ENCODE results near the gene EFCAB6. TPM values are rescaled to one million over a fixed set of nuclear protein-coding genes. Genes with fewer than 3 reads are reported as not detected.
A peak's percentile ranks its signal among the peaks of the same experiment; 100 is the strongest.

The EFCAB6 gene
- total and polyA plus RNA-seq, 3 donors from 2014 or later = 41.3 to 108 (median 81.5) TPM

DNA sequence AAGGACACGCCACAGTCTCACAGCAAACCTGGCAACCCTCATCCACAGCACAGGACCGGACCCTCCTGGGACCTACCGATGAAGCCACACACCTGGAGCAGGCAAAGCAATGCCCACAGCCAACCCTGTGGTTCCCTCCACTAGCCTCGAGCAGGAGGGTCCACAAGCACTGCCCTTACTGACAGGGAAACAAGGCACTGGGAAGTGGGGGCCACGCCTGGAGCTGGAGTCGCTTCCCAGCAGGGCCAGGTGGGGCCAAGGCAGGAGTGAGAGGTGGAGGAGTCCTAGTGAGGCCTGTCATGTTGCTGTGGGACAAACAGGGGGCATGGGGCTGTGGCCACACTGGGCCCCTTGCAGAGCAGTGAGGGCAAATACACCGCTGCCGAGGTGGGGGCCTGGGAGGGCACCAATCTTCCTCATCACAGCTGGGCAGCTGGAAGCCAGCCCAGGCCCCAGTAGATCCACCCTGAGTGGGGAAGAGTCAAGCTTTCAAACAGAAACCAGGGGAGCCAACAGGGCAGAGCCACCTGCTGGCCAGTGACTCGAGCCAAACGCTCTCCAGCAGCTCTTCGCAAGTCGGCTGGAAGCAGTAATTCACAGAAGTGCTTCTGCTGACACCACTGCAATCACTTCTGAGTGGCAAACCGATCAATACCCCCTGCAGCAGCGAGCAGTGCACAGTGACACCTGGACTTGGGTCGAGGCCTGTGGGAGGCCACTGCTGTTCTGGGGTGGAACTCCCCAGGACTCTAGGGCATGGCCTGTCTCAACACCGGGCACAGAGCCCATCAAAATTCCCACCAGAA lies 36.5 kb upstream of the EFCAB6 start:
- TF ChIP-seq, protein P1, sequence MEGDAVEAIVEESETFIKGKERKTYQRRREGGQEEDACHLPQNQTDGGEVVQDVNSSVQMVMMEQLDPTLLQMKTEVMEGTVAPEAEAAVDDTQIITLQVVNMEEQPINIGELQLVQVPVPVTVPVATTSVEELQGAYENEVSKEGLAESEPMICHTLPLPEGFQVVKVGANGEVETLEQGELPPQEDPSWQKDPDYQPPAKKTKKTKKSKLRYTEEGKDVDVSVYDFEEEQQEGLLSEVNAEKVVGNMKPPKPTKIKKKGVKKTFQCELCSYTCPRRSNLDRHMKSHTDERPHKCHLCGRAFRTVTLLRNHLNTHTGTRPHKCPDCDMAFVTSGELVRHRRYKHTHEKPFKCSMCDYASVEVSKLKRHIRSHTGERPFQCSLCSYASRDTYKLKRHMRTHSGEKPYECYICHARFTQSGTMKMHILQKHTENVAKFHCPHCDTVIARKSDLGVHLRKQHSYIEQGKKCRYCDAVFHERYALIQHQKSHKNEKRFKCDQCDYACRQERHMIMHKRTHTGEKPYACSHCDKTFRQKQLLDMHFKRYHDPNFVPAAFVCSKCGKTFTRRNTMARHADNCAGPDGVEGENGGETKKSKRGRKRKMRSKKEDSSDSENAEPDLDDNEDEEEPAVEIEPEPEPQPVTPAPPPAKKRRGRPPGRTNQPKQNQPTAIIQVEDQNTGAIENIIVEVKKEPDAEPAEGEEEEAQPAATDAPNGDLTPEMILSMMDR (IDR thresholded peaks at IDR 0.05) = peak in 1 of 3 experiments; percentile 24
- TF ChIP-seq POLR2A (IDR thresholded peaks at IDR 0.05) = no peak
- DNase-seq = peak; percentile 44

DNA sequence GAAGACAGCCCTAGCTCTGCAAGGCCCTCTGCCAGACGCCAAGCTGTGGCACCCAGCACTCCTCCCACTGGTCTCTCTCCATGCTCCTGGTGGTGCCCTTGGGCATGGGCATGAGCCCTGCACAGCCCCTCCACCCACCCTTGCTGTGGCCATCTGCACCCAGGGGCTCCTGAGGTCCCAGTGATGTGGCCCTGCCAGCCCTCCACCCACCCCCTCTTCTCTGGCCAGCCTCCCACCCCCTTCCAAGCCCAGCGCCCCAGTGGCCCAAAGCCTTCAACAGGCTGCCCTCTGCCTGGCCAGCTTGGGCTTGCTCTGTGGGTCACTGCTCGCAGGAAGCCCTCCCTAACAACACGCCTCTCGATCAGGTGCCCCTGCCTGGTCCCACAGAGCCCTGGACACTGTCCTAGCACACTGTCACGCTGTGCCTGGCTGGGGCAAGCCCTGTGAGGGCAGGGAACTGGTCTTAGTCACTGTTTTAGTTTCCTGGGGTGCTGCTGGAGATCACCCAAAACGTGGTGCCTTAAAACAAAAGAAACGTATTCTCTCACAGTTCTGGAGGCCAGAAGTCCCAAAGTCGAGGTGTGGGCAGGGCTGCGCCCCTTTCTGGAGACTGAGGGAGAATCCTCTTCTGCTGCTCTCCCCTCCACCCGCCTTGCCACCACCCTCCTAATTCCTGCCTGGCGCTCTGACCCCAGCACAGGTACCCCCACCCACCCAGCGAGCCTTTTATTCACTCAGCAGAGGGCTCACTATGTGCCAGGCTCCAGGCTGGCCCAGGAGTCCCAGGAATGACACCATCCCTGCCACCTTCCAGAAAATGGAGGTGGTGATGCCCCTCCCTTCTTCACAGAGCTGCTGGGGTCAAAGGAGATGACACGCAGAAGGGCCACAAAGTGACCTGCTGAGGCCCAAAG lies 35.5 kb upstream of the EFCAB6 start:
- intact Hi-C loops (cut with DNase I; ENCODE audit: low total_unique reads) = no loop called here
- H3K36me3 ChIP-seq (ENCODE audit: low read depth, missing control alignments) = no peaks in the 10 kb centered on the region
- H3K4me3 ChIP-seq = no peak overlapping the region
- 87 to 94% methylated on average over 12 to 14 of the region's 14 CpGs for WGBS, 2 donors
- no peaks in the 10 kb centered on the region for H3K27me3 ChIP-seq
- H3K4me1 ChIP-seq = no peaks in the 10 kb centered on the region
- H3K9me3 ChIP-seq = no peaks in the 10 kb centered on the region
- DNase-seq = no peak
- TF ChIP-seq, protein P1 (IDR thresholded peaks at IDR 0.05) = no peak
- no peak for TF ChIP-seq POLR2A (IDR thresholded peaks at IDR 0.05)
- no peak overlapping the region for H3K27ac ChIP-seq

More for the DNA sequence above, 36.5 kb upstream of the EFCAB6 start:
- Histone ChIP-seq H3K36me3 (ENCODE audit: low read depth, missing control alignments) (no peaks in the 10 kb centered on the region), H3K27me3 (no peaks in the 10 kb centered on the region), H3K27ac (no peak overlapping the region), H3K9me3 (no peaks in the 10 kb centered on the region), H3K4me1 (no peaks in the 10 kb centered on the region), H3K4me3 (no peak overlapping the region)
- 62 to 78% methylated on average over 12 to 14 of the region's 16 CpGs for WGBS, 2 donors
- intact Hi-C loops (cut with DNase I; ENCODE audit: low total_unique reads) = no loop called here

DNA sequence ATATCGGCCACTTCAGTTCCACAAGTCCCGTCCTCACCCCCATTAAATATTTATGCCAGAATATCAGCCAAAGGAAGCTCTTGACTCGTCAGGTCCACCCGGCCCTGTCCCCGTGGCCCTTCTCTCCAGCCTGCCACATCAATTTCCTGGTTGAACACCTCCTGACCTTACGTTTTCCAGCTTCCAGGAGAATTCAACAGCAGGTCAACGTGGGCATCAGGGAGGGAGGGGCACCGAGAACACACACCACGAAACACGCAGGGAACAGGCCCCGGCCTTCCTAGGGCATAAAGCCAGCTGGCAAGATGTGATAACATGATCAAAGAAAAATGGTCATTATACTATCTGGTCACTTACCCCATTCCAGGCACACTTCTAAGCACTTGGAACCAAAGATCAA lies 34.9 kb upstream of the EFCAB6 start:
- Histone ChIP-seq H3K4me3 (no peak overlapping the region), H3K27ac (no peak overlapping the region), H3K27me3 (no peaks in the 10 kb centered on the region), H3K4me1 (no peaks in the 10 kb centered on the region), H3K9me3 (no peaks in the 10 kb centered on the region), H3K36me3 (ENCODE audit: low read depth, missing control alignments) (no peaks in the 10 kb centered on the region)
- no peak for TF ChIP-seq POLR2A (IDR thresholded peaks at IDR 0.05)
- TF ChIP-seq, protein P1 (IDR thresholded peaks at IDR 0.05) = no peak
- WGBS, 2 donors = 78 to 86% methylated on average over 11 of the region's 11 CpGs
- DNase-seq = no peak
- intact Hi-C loops (cut with DNase I; ENCODE audit: low total_unique reads) = no loop called here

DNA sequence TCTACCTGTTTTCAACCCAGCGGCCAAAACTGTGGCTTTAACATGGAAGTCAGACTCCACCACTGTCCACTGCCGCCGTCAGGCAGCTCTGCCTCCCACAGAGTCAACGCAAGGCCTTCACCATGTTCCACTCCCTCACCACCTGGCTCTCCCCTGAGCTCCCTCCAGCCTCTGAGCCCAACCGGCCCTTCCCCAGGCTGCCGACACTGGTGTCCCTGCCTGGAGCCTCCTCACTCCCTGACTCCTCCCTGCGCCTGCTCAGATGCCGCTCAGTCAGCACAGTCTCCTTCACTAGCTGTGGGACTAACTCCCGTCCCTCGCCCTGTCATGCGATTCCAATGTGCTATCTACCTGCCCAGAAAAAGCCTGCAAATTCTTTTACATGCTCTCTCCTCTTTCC lies 33.9 kb upstream of the EFCAB6 start:
- 85 to 89% methylated on average over 11 of the region's 11 CpGs for WGBS, 2 donors
- Histone ChIP-seq H3K4me3 (no peak overlapping the region), H3K36me3 (ENCODE audit: low read depth, missing control alignments) (no peaks in the 10 kb centered on the region), H3K27me3 (no peaks in the 10 kb centered on the region), H3K4me1 (no peaks in the 10 kb centered on the region), H3K9me3 (no peaks in the 10 kb centered on the region), H3K27ac (no peak overlapping the region)
- DNase-seq = no peak
- TF ChIP-seq, protein P1 (IDR thresholded peaks at IDR 0.05) = no peak
- TF ChIP-seq POLR2A (IDR thresholded peaks at IDR 0.05) = no peak
- intact Hi-C loops (cut with DNase I; ENCODE audit: low total_unique reads) = no loop called here
